Measurements from ENCODE around the gene FILIP1L. TPM values are rescaled to one million over a fixed set of nuclear protein-coding genes. Genes with fewer than 3 reads are reported as not detected.

Gene FILIP1L
- total RNA-seq, 1 donor from 2014 or later, result 19.1 TPM

- Mint-ChIP-seq H3K9me3 (ENCODE audit: unreplicated experiment) (no peaks in the 10 kb centered on the region), H3K36me3 (ENCODE audit: low read depth, unreplicated experiment) (no peaks in the 10 kb centered on the region), H3K27me3 (ENCODE audit: unreplicated experiment) (no peaks in the 10 kb centered on the region), H3K27ac (ENCODE audit: unreplicated experiment) (no peak overlapping the region), H3K4me1 (ENCODE audit: unreplicated experiment) (peaks cover 11% of the 10 kb centered on the region), H3K4me3 (ENCODE audit: unreplicated experiment) (no peak overlapping the region)
- DNase-seq (ENCODE audit: low spot score), result no peak
- no peak for TF ChIP-seq CTCF (IDR thresholded peaks at IDR 0.05; ENCODE audit: unreplicated experiment)
Measured at GRCh38 chr3:100081311-100081710, 33.0 kb downstream of the FILIP1L start.

GRCh38 chr3:100080573-100080972 is 33.7 kb downstream of the FILIP1L start:
- Mint-ChIP-seq H3K4me1 (ENCODE audit: unreplicated experiment) (peaks cover 18% of the 10 kb centered on the region), H3K9me3 (ENCODE audit: unreplicated experiment) (no peaks in the 10 kb centered on the region), H3K4me3 (ENCODE audit: unreplicated experiment) (no peak overlapping the region), H3K36me3 (ENCODE audit: low read depth, unreplicated experiment) (no peaks in the 10 kb centered on the region), H3K27me3 (ENCODE audit: unreplicated experiment) (no peaks in the 10 kb centered on the region), H3K27ac (ENCODE audit: unreplicated experiment) (no peak overlapping the region)
- DNase-seq (ENCODE audit: low spot score), result no peak
- TF ChIP-seq CTCF (IDR thresholded peaks at IDR 0.05; ENCODE audit: unreplicated experiment), result no peak

GRCh38 chr3:100079328-100079727 is 35.0 kb downstream of the FILIP1L start:
- TF ChIP-seq CTCF (IDR thresholded peaks at IDR 0.05; ENCODE audit: unreplicated experiment), result no peak
- DNase-seq (ENCODE audit: low spot score), result no peak
- H3K9me3 Mint-ChIP-seq (ENCODE audit: unreplicated experiment), result no peaks in the 10 kb centered on the region
- H3K27ac Mint-ChIP-seq (ENCODE audit: unreplicated experiment), result no peak overlapping the region
- no peak overlapping the region for H3K4me3 Mint-ChIP-seq (ENCODE audit: unreplicated experiment)
- no peaks in the 10 kb centered on the region for H3K27me3 Mint-ChIP-seq (ENCODE audit: unreplicated experiment)
- H3K36me3 Mint-ChIP-seq (ENCODE audit: low read depth, unreplicated experiment), result no peaks in the 10 kb centered on the region
- peaks cover 18% of the 10 kb centered on the region for H3K4me1 Mint-ChIP-seq (ENCODE audit: unreplicated experiment)

GRCh38 chr3:100076731-100077529 is 37.4 kb downstream of the FILIP1L start:
- Mint-ChIP-seq H3K4me3 (ENCODE audit: unreplicated experiment) (no peak overlapping the region), H3K27me3 (ENCODE audit: unreplicated experiment) (peaks cover 2% of the 10 kb centered on the region), H3K4me1 (ENCODE audit: unreplicated experiment) (peaks cover 37% of the 10 kb centered on the region), H3K9me3 (ENCODE audit: unreplicated experiment) (no peaks in the 10 kb centered on the region), H3K27ac (ENCODE audit: unreplicated experiment) (no peak overlapping the region), H3K36me3 (ENCODE audit: low read depth, unreplicated experiment) (no peaks in the 10 kb centered on the region)
- DNase-seq (ENCODE audit: low spot score), result no peak
- no peak for TF ChIP-seq CTCF (IDR thresholded peaks at IDR 0.05; ENCODE audit: unreplicated experiment)

Measured in endothelial cell (in vitro differentiated cells).